Activated T-helper 1 cell treated with anti-CD3 and anti-CD28 coated beads, Interleukin-12 subunit alpha, Interleukin-12 subunit beta, Interleukin-2, Interleukin-4 antibody, amounts not matched to agents 30 ng/mL and 10 ng/mL and 1 ng/mL, durations not matched to agents 14 hours and 24 hours and 36 hours (primary cell): ENCODE measurements around the gene LDLR. TPM values are rescaled to one million over a fixed set of nuclear protein-coding genes. Genes with fewer than 3 reads are reported as not detected.
"Not testable (repeated sequence)": the region's sequence is repeated elsewhere in the genome, so short reads cannot be mapped to it uniquely, and the experiment has no call there.

Experiments used
- DNase-seq: peaks from one replicate; pipeline ENCODE4 v3.0.0; 2021; ENCODE audit warnings: low spot score
- H3K27ac Mint-ChIP-seq: one replicate; pipeline ENCODE4 v1.8.0; 2021; ENCODE audit warnings: mild to moderate bottlenecking, mixed read lengths
- H3K27me3 Mint-ChIP-seq: one replicate; pipeline ENCODE4 v1.8.0; 2022; ENCODE audit warnings: mild to moderate bottlenecking, moderate library complexity, mixed read lengths; ENCODE audit not compliant: insufficient read depth
- H3K36me3 Mint-ChIP-seq: one replicate; pipeline ENCODE4 v1.8.0; 2021; ENCODE audit warnings: low read depth, mixed read lengths
- H3K4me1 Mint-ChIP-seq: one replicate; pipeline ENCODE4 v1.8.0; 2021; ENCODE audit warnings: low read depth, mixed read lengths
- H3K4me3 Mint-ChIP-seq: one replicate; pipeline ENCODE4 v1.8.0; 2021; ENCODE audit warnings: mild to moderate bottlenecking, moderate library complexity, mixed read lengths
- H3K9me3 Mint-ChIP-seq: one replicate; pipeline ENCODE4 v1.8.0; 2021; ENCODE audit warnings: mixed read lengths
- intact Hi-C: fragments of 100-400 bp; cut with micrococcal nuclease; formaldehyde crosslinking; loops from one replicate; pipeline ENCODE4 v1.15.1; 2024
- total RNA-seq: library from RNA; stranded (reverse); gene quantifications from 2 replicates; pipeline ENCODE4 v1.2.3, GENCODE V29; 2022

The LDLR gene
- total RNA-seq, 1 donor from 2014 or later, result 117 TPM

- intact Hi-C loops, result no loop called here
- Mint-ChIP-seq H3K4me3 (no peak overlapping the region), H3K4me1 (no peaks in the 10 kb centered on the region), H3K27ac (no peak overlapping the region), H3K27me3 (no peaks in the 10 kb centered on the region), H3K36me3 (no peaks in the 10 kb centered on the region), H3K9me3 (no peaks in the 10 kb centered on the region)
- DNase-seq, result no peak
Measured at GRCh38 chr19:11175920-11176319, 86.7 kb downstream of the LDLR start.

- Mint-ChIP-seq H3K36me3 (no peaks in the 10 kb centered on the region), H3K27me3 (no peaks in the 10 kb centered on the region), H3K4me1 (no peaks in the 10 kb centered on the region), H3K27ac (no peak overlapping the region), H3K9me3 (no peaks in the 10 kb centered on the region), H3K4me3 (no peak overlapping the region)
- intact Hi-C loops, result no loop called here
- DNase-seq, result no peak
Measured at GRCh38 chr19:11176466-11177193, 87.4 kb downstream of the LDLR start.

GRCh38 chr19:11177592-11177991 lies 88.3 kb downstream of the LDLR start:
- no peaks in the 10 kb centered on the region for H3K27me3 Mint-ChIP-seq
- no peaks in the 10 kb centered on the region for H3K9me3 Mint-ChIP-seq
- intact Hi-C loops, result no loop called here
- H3K4me3 Mint-ChIP-seq, result no peak overlapping the region
- no peak for DNase-seq
- no peaks in the 10 kb centered on the region for H3K4me1 Mint-ChIP-seq
- H3K27ac Mint-ChIP-seq, result no peak overlapping the region
- H3K36me3 Mint-ChIP-seq, result no peaks in the 10 kb centered on the region

- H3K36me3 Mint-ChIP-seq, intact Hi-C loops, H3K4me1 Mint-ChIP-seq, H3K27ac Mint-ChIP-seq, H3K4me3 Mint-ChIP-seq, DNase-seq, H3K27me3 Mint-ChIP-seq, H3K9me3 Mint-ChIP-seq: not testable (repeated sequence)
Measured at GRCh38 chr19:11179145-11179465, 89.8 kb downstream of the LDLR start.

GRCh38 chr19:11179716-11180297 lies 90.5 kb downstream of the LDLR start:
- H3K27me3 Mint-ChIP-seq, result peaks cover 3% of the 10 kb centered on the region
- no peaks in the 10 kb centered on the region for H3K36me3 Mint-ChIP-seq
- no peak overlapping the region for H3K4me3 Mint-ChIP-seq
- intact Hi-C loops, result no loop called here
- DNase-seq, result no peak
- H3K27ac Mint-ChIP-seq, result no peak overlapping the region
- no peaks in the 10 kb centered on the region for H3K9me3 Mint-ChIP-seq
- no peaks in the 10 kb centered on the region for H3K4me1 Mint-ChIP-seq

GRCh38 chr19:11180346-11180745 lies 91.1 kb downstream of the LDLR start:
- intact Hi-C loops, result no loop called here
- H3K4me1 Mint-ChIP-seq, result no peaks in the 10 kb centered on the region
- peaks cover 3% of the 10 kb centered on the region for H3K27me3 Mint-ChIP-seq
- H3K36me3 Mint-ChIP-seq, result no peaks in the 10 kb centered on the region
- no peak overlapping the region for H3K27ac Mint-ChIP-seq
- DNase-seq, result no peak
- no peak overlapping the region for H3K4me3 Mint-ChIP-seq
- H3K9me3 Mint-ChIP-seq, result no peaks in the 10 kb centered on the region

- DNase-seq, H3K4me1 Mint-ChIP-seq, H3K9me3 Mint-ChIP-seq, H3K4me3 Mint-ChIP-seq, H3K27me3 Mint-ChIP-seq, H3K36me3 Mint-ChIP-seq, H3K27ac Mint-ChIP-seq, intact Hi-C loops: not testable (repeated sequence)
Measured at GRCh38 chr19:11180975-11181374, 91.7 kb downstream of the LDLR start.

GRCh38 chr19:11181488-11181887 lies 92.2 kb downstream of the LDLR start:
- H3K36me3 Mint-ChIP-seq, result no peaks in the 10 kb centered on the region

More at GRCh38 chr19:11181488-11181887, 92.2 kb downstream of the LDLR start:
- H3K27me3 Mint-ChIP-seq, result peaks cover 3% of the 10 kb centered on the region
- no peaks in the 10 kb centered on the region for H3K4me1 Mint-ChIP-seq
- intact Hi-C loops, result no loop called here
- DNase-seq, result no peak
- H3K4me3 Mint-ChIP-seq, result no peak overlapping the region
- no peaks in the 10 kb centered on the region for H3K9me3 Mint-ChIP-seq
- H3K27ac Mint-ChIP-seq, result no peak overlapping the region

Other genes with a start within 250 kb of the LDLR start
- 4.0 and 5.6 TPM in 2 replicates for gene C19orf38, start 241.0 kb upstream of the LDLR start, total RNA-seq
- gene CARM1, start 217.9 kb upstream of the LDLR start, total RNA-seq, result 85.9 and 88.0 TPM in 2 replicates
- 28.8 and 29.5 TPM in 2 replicates for gene YIPF2, start 160.8 kb upstream of the LDLR start, total RNA-seq
- 22.6 and 22.7 TPM in 2 replicates for gene TIMM29, start 160.7 kb upstream of the LDLR start, total RNA-seq
- 177 and 178 TPM in 2 replicates for gene SMARCA4, start 128.4 kb upstream of the LDLR start, total RNA-seq
- 30.3 and 30.4 TPM in 2 replicates for gene SPC24, start 66.3 kb downstream of the LDLR start, total RNA-seq
- 2.7 and 3.9 TPM in 2 replicates for gene KANK2, start 108.1 kb downstream of the LDLR start, total RNA-seq
- gene ANGPTL8, start 150.2 kb downstream of the LDLR start, total RNA-seq, result not detected in 2 replicates
- gene DOCK6, start 173.1 kb downstream of the LDLR start, total RNA-seq, result 1.1 and 1.2 TPM in 2 replicates
- gene TSPAN16, start 206.7 kb downstream of the LDLR start, total RNA-seq, result not detected in 2 replicates